ENCODE results near the gene SLC25A10. TPM values are rescaled to one million over a fixed set of nuclear protein-coding genes. Genes with fewer than 3 reads are reported as not detected.

Gene SLC25A10
- total RNA-seq (2021) = 28.1 and 30.9 TPM in 2 replicates
- long read RNA-seq, transcript SLC25A10-202 (11 exons, 1,885 nt) = major isoform, 92 of 114 reads
- long read RNA-seq, transcript SLC25A10-207 (12 exons, 1,523 nt) = minor isoform, 11 of 114 reads
- long read RNA-seq, partial matches to known transcripts = 5 of 114 reads
- long read RNA-seq, other reads (novel, unspliced or antisense) = 6 of 114 reads

- H3K4me2 ChIP-seq (ENCODE audit: insufficient read depth, insufficient read length, low read length) = peak within 1 kb of the TSS; percentile 74
- H3K4me1 ChIP-seq (ENCODE audit: insufficient read depth, low read length) = no peaks in the 10 kb centered on the region; the same call in 1 of the 2 replicates
- peaks cover 20% of the 10 kb centered on the region for H3K23me2 ChIP-seq (ENCODE audit: insufficient read length, low read depth, low read length, poor library complexity, severe bottlenecking)
- no peak within 1 kb of the TSS for H3K18ac ChIP-seq (ENCODE audit: insufficient read length, low read depth, low read length)
- H3K27me3 Mint-ChIP-seq (ENCODE audit: low read depth) = no peaks in the 10 kb centered on the region; the same call in 1 of the 2 replicates
- TF ChIP-seq, protein P1, sequence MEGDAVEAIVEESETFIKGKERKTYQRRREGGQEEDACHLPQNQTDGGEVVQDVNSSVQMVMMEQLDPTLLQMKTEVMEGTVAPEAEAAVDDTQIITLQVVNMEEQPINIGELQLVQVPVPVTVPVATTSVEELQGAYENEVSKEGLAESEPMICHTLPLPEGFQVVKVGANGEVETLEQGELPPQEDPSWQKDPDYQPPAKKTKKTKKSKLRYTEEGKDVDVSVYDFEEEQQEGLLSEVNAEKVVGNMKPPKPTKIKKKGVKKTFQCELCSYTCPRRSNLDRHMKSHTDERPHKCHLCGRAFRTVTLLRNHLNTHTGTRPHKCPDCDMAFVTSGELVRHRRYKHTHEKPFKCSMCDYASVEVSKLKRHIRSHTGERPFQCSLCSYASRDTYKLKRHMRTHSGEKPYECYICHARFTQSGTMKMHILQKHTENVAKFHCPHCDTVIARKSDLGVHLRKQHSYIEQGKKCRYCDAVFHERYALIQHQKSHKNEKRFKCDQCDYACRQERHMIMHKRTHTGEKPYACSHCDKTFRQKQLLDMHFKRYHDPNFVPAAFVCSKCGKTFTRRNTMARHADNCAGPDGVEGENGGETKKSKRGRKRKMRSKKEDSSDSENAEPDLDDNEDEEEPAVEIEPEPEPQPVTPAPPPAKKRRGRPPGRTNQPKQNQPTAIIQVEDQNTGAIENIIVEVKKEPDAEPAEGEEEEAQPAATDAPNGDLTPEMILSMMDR (conservative IDR thresholded peaks at IDR 0.05) = no peak
- H3K23ac ChIP-seq (ENCODE audit: insufficient read length, low read depth, low read length) = no peak within 1 kb of the TSS
- H4K8ac ChIP-seq (replicated peaks; ENCODE audit: insufficient read length, low read depth, low read length) = no peak within 1 kb of the TSS
- DNase-seq = peak; percentile 78
- no CpG with 5 or more reads among the region's 89 CpGs for WGBS (ENCODE audit: extremely low coverage, insufficient read length, low lambda C conversion rate)
- H3K36me3 Mint-ChIP-seq (ENCODE audit: insufficient read depth in 1 of 3, low read depth in 3 of 3) = peaks cover 5 to 25% (median 8%) of the 10 kb centered on the region in 3 experiments; a peak in 6 of 7 replicates
- H3K4me1 Mint-ChIP-seq = peaks cover 24% of the 10 kb centered on the region in 2 experiments
- H3K14ac ChIP-seq (ENCODE audit: insufficient read depth, low read length) = no peak within 1 kb of the TSS
- no peak within 1 kb of the TSS for H3K56ac ChIP-seq (ENCODE audit: insufficient read length, low read depth, low read length)
- H3T11ph ChIP-seq (ENCODE audit: low read length) = no peak within 1 kb of the TSS
- no peaks in the 10 kb centered on the region for H4K20me1 ChIP-seq (ENCODE audit: control insufficient read depth, insufficient read depth, insufficient read length)
- H3K27me3 ChIP-seq (ENCODE audit: insufficient read depth, low read length) = no peaks in the 10 kb centered on the region
- H2BK5ac ChIP-seq (ENCODE audit: insufficient read length, low read length) = no peak within 1 kb of the TSS
- H3K79me1 ChIP-seq (ENCODE audit: insufficient read depth, low read depth, low read length, poor library complexity, severe bottlenecking) = no peaks in the 10 kb centered on the region
- no peak within 1 kb of the TSS for H2AFZ ChIP-seq (ENCODE audit: low read length)
- peak within 1 kb of the TSS; percentile 75 to 95 for H3K4me3 Mint-ChIP-seq
- H3K27ac ChIP-seq (ENCODE audit: insufficient read length, low read depth, low read length) = no peak within 1 kb of the TSS
- H4K91ac ChIP-seq (ENCODE audit: insufficient read length, low read depth, low read length) = no peak within 1 kb of the TSS
- no peaks in the 10 kb centered on the region for H3K9me3 ChIP-seq (ENCODE audit: control insufficient read depth, low read depth, low read length)
- H2BK15ac ChIP-seq (ENCODE audit: low read depth, low read length) = no peak within 1 kb of the TSS
- H3K79me2 ChIP-seq (ENCODE audit: insufficient read depth, low read length) = no peaks in the 10 kb centered on the region; the same call in 1 of the 2 replicates
- H2AK5ac ChIP-seq (ENCODE audit: insufficient read length, low read length) = no peak within 1 kb of the TSS
- no peak within 1 kb of the TSS for H2BK20ac ChIP-seq (ENCODE audit: low read depth, low read length, poor library complexity, severe bottlenecking)
- no peaks in the 10 kb centered on the region; a peak in 1 of 5 replicates for H3K9me3 Mint-ChIP-seq
- peak within 1 kb of the TSS in 2 of 3 experiments; percentile 59 to 92; a peak in 5 of 7 replicates for H3K27ac Mint-ChIP-seq
- H2BK12ac ChIP-seq (ENCODE audit: insufficient read length, low read depth, low read length) = no peak within 1 kb of the TSS
- H3K9ac ChIP-seq (ENCODE audit: extremely low read depth, insufficient read length, low read length) = peak within 1 kb of the TSS; percentile 40
- no peak within 1 kb of the TSS for H3K4ac ChIP-seq (ENCODE audit: low read depth, low read length)
- no peak within 1 kb of the TSS for H4K5ac ChIP-seq (ENCODE audit: insufficient read length, low read depth, low read length)
- no peak within 1 kb of the TSS for H2BK120ac ChIP-seq (ENCODE audit: low read depth, low read length, poor library complexity, severe bottlenecking)
Observed at GRCh38 chr17:81711814-81712467, at the start of gene SLC25A10. Gene SLC25A10 (plus strand): TSS chr17:81712284. CDS start chr17:81712427, 143 bp downstream.
